ENCODE measurements around the gene FAM184A. TPM values are rescaled to one million over a fixed set of nuclear protein-coding genes. Genes with fewer than 3 reads are reported as not detected.

Gene FAM184A
- total and polyA plus RNA-seq, 2 of the 8 experiments (the other 6 are each of a cell fraction or from before 2014, with no cell fraction given), result 6.3 to 11.3 TPM

GRCh38 chr6:119113961-119114360 lies 35.5 kb upstream of the FAM184A start:
- Histone ChIP-seq H3K23me2 (ENCODE audit: low read depth, low read length) (no peaks in the 10 kb centered on the region), H3K23ac (ENCODE audit: insufficient read length) (no peak overlapping the region), H2BK12ac (ENCODE audit: low read depth, low read length) (no peak overlapping the region), H3K36me3 (ENCODE audit: control insufficient read depth in 2 of 4, insufficient read depth in 4 of 4, low read length in 3 of 4) (no peaks in the 10 kb centered on the region), H4K20me1 (replicated peaks in 1 of 2; ENCODE audit: control insufficient read depth in 1 of 2, insufficient read depth in 2 of 2, low read length in 2 of 2) (no peaks in the 10 kb centered on the region), H2AFZ (ENCODE audit: low read length) (no peak overlapping the region), H4K8ac (ENCODE audit: extremely low read depth, insufficient read depth, low read length) (no peak overlapping the region), H3K27ac (ENCODE audit: low read depth, low read length) (no peak overlapping the region), H3K4ac (replicated peaks; ENCODE audit: insufficient read length, low read depth, low read length) (no peak overlapping the region), H4K5ac (ENCODE audit: insufficient read length, low read depth, low read length) (no peak overlapping the region), H3K79me2 (ENCODE audit: control insufficient read depth in 1 of 2, insufficient read depth in 2 of 2, low read length in 2 of 2) (no peaks in the 10 kb centered on the region), H2BK20ac (ENCODE audit: low read length) (no peak overlapping the region), H3K27me3 (replicated peaks in 1 of 4; ENCODE audit: control insufficient read depth in 3 of 4, extremely low read depth in 1 of 4, insufficient read depth in 3 of 4, low read length in 3 of 4) (peaks cover 0 to 2% (median 0%) of the 10 kb centered on the region in 4 experiments; a peak in 1 of 7 replicates), H2BK15ac (ENCODE audit: low read length) (no peak overlapping the region), H3K79me1 (ENCODE audit: low read depth, low read length) (no peaks in the 10 kb centered on the region), H3K18ac (ENCODE audit: extremely low read depth, low read length) (no peak overlapping the region), H2BK5ac (ENCODE audit: low read depth, low read length) (no peak overlapping the region), H3K14ac (ENCODE audit: insufficient read length) (no peak overlapping the region), H2AK5ac (ENCODE audit: low read depth, low read length) (no peak overlapping the region), H3K4me2 (ENCODE audit: insufficient read depth in 1 of 2, low read depth in 2 of 2, low read length in 2 of 2) (no peak overlapping the region), H2BK120ac (replicated peaks; ENCODE audit: low read depth, low read length) (no peak overlapping the region), H3K4me3 (ENCODE audit: extremely low read depth in 1 of 4, insufficient read depth in 2 of 4, low read depth in 3 of 4, low read length in 4 of 4) (no peak overlapping the region), H3K9me3 (ENCODE audit: insufficient read depth in 2 of 2, low read depth in 1 of 2, low read length in 1 of 2) (no peaks in the 10 kb centered on the region), H4K91ac (replicated peaks; ENCODE audit: insufficient read length, low read length) (no peak overlapping the region), H3K4me1 (replicated peaks in 1 of 4; ENCODE audit: control insufficient read depth in 3 of 4, insufficient read depth in 4 of 4, low read length in 3 of 4) (peaks cover 0 to 5% (median 1%) of the 10 kb centered on the region in 4 experiments; a peak in 4 of 7 replicates), H3K56ac (replicated peaks; ENCODE audit: insufficient read length, low read depth, low read length) (no peak overlapping the region), H3K9ac (replicated peaks in 1 of 4; ENCODE audit: extremely low read depth in 1 of 4, low read depth in 3 of 4, low read length in 3 of 4) (no peak overlapping the region)
- ChIA-PET POLR2A (ENCODE audit: partially characterized antibody) (no interaction called here), CTCF (ENCODE audit: partially characterized antibody) (interaction anchor here (6.5 to 10.9 kb wide), 2 partner anchors 143 to 150 kb away, joined by 75 to 146 read pairs; no protein-coding TSS in a partner anchor)
- DNase-seq (ENCODE audit: low read depth in 1 of 2, low spot score in 2 of 2) (no peak), FAIRE-seq (no peak)
- 85% methylated on average over 1 of the region's 1 CpG; no CpG with 5 or more reads in 1 of the 2 experiments for WGBS, 2 experiments (ENCODE audit: extremely low coverage in 1 of 2, insufficient coverage in 1 of 2, insufficient read length in 1 of 2, insufficient replicate concordance in 2 of 2, low coverage in 1 of 2, low lambda C conversion rate in 2 of 2, missing lambda C conversion rate in 1 of 2)
- TF ChIP-seq SIRT6 (IDR thresholded peaks at IDR 0.05; ENCODE audit: low read length) (no peak), BRCA1 (IDR thresholded peaks at IDR 0.05; ENCODE audit: low read depth, low read length) (no peak), RBBP5 (IDR thresholded peaks at IDR 0.05; ENCODE audit: borderline replicate concordance, low read depth, low read length) (no peak), E2F6 (IDR thresholded peaks at IDR 0.05) (no peak), EZH2 (IDR thresholded peaks at IDR 0.05; ENCODE audit: low read depth, low read length, severe bottlenecking) (no peak), HDAC2 (IDR thresholded peaks at IDR 0.05; ENCODE audit: borderline replicate concordance in 1 of 2, low read depth in 2 of 2, low read length in 2 of 2) (no peak), KDM4A (IDR thresholded peaks at IDR 0.05; ENCODE audit: low read depth, low read length, severe bottlenecking) (no peak), TBP (IDR thresholded peaks at IDR 0.05; ENCODE audit: low read depth, low read length) (no peak)
